ENCODE results near the gene HUWE1. TPM values are rescaled to one million over a fixed set of nuclear protein-coding genes. Genes with fewer than 3 reads are reported as not detected.

The HUWE1 gene
- total RNA-seq, 1 donor from 2014 or later: 147 TPM

- Mint-ChIP-seq H3K27ac (ENCODE audit: unreplicated experiment) (no peak overlapping the region), H3K9me3 (ENCODE audit: low read depth) (peaks cover 7% of the 10 kb centered on the region), H3K4me1 (ENCODE audit: low read depth) (no peaks in the 10 kb centered on the region), H3K27me3 (ENCODE audit: low read depth) (no peaks in the 10 kb centered on the region), H3K36me3 (ENCODE audit: low read depth) (peaks cover 26% of the 10 kb centered on the region), H3K4me3 (ENCODE audit: unreplicated experiment) (no peak overlapping the region)
- TF ChIP-seq CTCF (IDR thresholded peaks at IDR 0.05): no peak
- DNase-seq (ENCODE audit: low spot score): no peak
These were observed 127.9 kb downstream of the HUWE1 start for GRCh38 chrX:53558646-53559045.

GRCh38 chrX:53556868-53557267, 129.7 kb downstream of the HUWE1 start:
- Mint-ChIP-seq H3K27ac (ENCODE audit: unreplicated experiment) (no peak overlapping the region), H3K4me1 (ENCODE audit: low read depth) (no peaks in the 10 kb centered on the region), H3K27me3 (ENCODE audit: low read depth) (no peaks in the 10 kb centered on the region), H3K36me3 (ENCODE audit: low read depth) (peaks cover 24% of the 10 kb centered on the region), H3K9me3 (ENCODE audit: low read depth) (peaks cover 7% of the 10 kb centered on the region), H3K4me3 (ENCODE audit: unreplicated experiment) (no peak overlapping the region)
- DNase-seq (ENCODE audit: low spot score): no peak
- no peak for TF ChIP-seq CTCF (IDR thresholded peaks at IDR 0.05)

GRCh38 chrX:53550756-53551463, 135.6 kb downstream of the HUWE1 start:
- TF ChIP-seq CTCF (IDR thresholded peaks at IDR 0.05): no peak
- H3K9me3 Mint-ChIP-seq (ENCODE audit: low read depth): no peaks in the 10 kb centered on the region
- H3K36me3 Mint-ChIP-seq (ENCODE audit: low read depth): peaks cover 42% of the 10 kb centered on the region
- no peak for DNase-seq (ENCODE audit: low spot score)
- H3K27ac Mint-ChIP-seq (ENCODE audit: unreplicated experiment): no peak overlapping the region
- no peaks in the 10 kb centered on the region for H3K4me1 Mint-ChIP-seq (ENCODE audit: low read depth)
- no peak overlapping the region for H3K4me3 Mint-ChIP-seq (ENCODE audit: unreplicated experiment)
- no peaks in the 10 kb centered on the region for H3K27me3 Mint-ChIP-seq (ENCODE audit: low read depth)

GRCh38 chrX:53547668-53548067, 138.9 kb downstream of the HUWE1 start:
- no peak overlapping the region for H3K27ac Mint-ChIP-seq (ENCODE audit: unreplicated experiment)
- no peak for TF ChIP-seq CTCF (IDR thresholded peaks at IDR 0.05)
- no peaks in the 10 kb centered on the region for H3K27me3 Mint-ChIP-seq (ENCODE audit: low read depth)
- no peak overlapping the region for H3K4me3 Mint-ChIP-seq (ENCODE audit: unreplicated experiment)
- DNase-seq (ENCODE audit: low spot score): no peak
- H3K9me3 Mint-ChIP-seq (ENCODE audit: low read depth): no peaks in the 10 kb centered on the region
- H3K36me3 Mint-ChIP-seq (ENCODE audit: low read depth): peaks cover 43% of the 10 kb centered on the region
- no peaks in the 10 kb centered on the region for H3K4me1 Mint-ChIP-seq (ENCODE audit: low read depth)

- Mint-ChIP-seq H3K27me3 (ENCODE audit: low read depth) (no peaks in the 10 kb centered on the region), H3K9me3 (ENCODE audit: low read depth) (peaks cover 6% of the 10 kb centered on the region), H3K36me3 (ENCODE audit: low read depth) (peaks cover 40% of the 10 kb centered on the region), H3K4me1 (ENCODE audit: low read depth) (no peaks in the 10 kb centered on the region), H3K4me3 (ENCODE audit: unreplicated experiment) (no peak overlapping the region), H3K27ac (ENCODE audit: unreplicated experiment) (no peak overlapping the region)
- no peak for DNase-seq (ENCODE audit: low spot score)
- no peak for TF ChIP-seq CTCF (IDR thresholded peaks at IDR 0.05)
These were observed 141.6 kb downstream of the HUWE1 start for GRCh38 chrX:53544936-53545335.
